ENCODE measurements around the gene DHX40.
"Not testable (repeated sequence)": the region's sequence is repeated elsewhere in the genome, so short reads cannot be mapped to it uniquely, and the experiment has no call there.

The DHX40 gene

GRCh38 chr17:59572301-59572924 lies 7.0 kb downstream of the DHX40 start:
- Histone ChIP-seq H3K27ac (no peak overlapping the region), H3K36me3 (replicated peaks) (no peaks in the 10 kb centered on the region), H3K4me3 (ENCODE audit: low read depth, low read length) (no peak overlapping the region), H3K27me3 (replicated peaks) (no peaks in the 10 kb centered on the region)
- in situ Hi-C loops (cut with HindIII; ENCODE audit: low pct_ligation_motif_present, low sequenced_read_pairs) = no loop called here
- peak; percentile 3 for DNase-seq
- no peak for TF ChIP-seq CTCF (IDR thresholded peaks at IDR 0.05; ENCODE audit: low read depth, low read length, missing control alignments)

- H3K27ac ChIP-seq; in situ Hi-C loops (cut with HindIII; ENCODE audit: low pct_ligation_motif_present, low sequenced_read_pairs); H3K27me3 ChIP-seq (replicated peaks); DNase-seq; H3K36me3 ChIP-seq (replicated peaks); H3K4me3 ChIP-seq (ENCODE audit: low read depth, low read length): not testable (repeated sequence)
Observed at GRCh38 chr17:59584168-59584567, 18.8 kb downstream of the DHX40 start.

GRCh38 chr17:59600169-59600568 lies 34.8 kb downstream of the DHX40 start:
- in situ Hi-C loops (cut with HindIII; ENCODE audit: low pct_ligation_motif_present, low sequenced_read_pairs) = no loop called here
- no peak for TF ChIP-seq CTCF (IDR thresholded peaks at IDR 0.05; ENCODE audit: low read depth, low read length, missing control alignments)
- no peak overlapping the region for H3K4me3 ChIP-seq (ENCODE audit: low read depth, low read length)
- no peak for DNase-seq
- no peak overlapping the region for H3K27ac ChIP-seq
- H3K36me3 ChIP-seq (replicated peaks) = peaks cover 2% of the 10 kb centered on the region
- H3K27me3 ChIP-seq (replicated peaks) = no peaks in the 10 kb centered on the region

- no peaks in the 10 kb centered on the region for H3K27me3 ChIP-seq (replicated peaks)
- no peak for TF ChIP-seq CTCF (IDR thresholded peaks at IDR 0.05; ENCODE audit: low read depth, low read length, missing control alignments)
- in situ Hi-C loops (cut with HindIII; ENCODE audit: low pct_ligation_motif_present, low sequenced_read_pairs) = no loop called here
- H3K27ac ChIP-seq = no peak overlapping the region
- H3K36me3 ChIP-seq (replicated peaks) = peaks cover 2% of the 10 kb centered on the region
- no peak overlapping the region for H3K4me3 ChIP-seq (ENCODE audit: low read depth, low read length)
- DNase-seq = no peak
Observed at GRCh38 chr17:59601130-59601529, 35.7 kb downstream of the DHX40 start.

- Histone ChIP-seq H3K36me3 (replicated peaks) (peaks cover 6% of the 10 kb centered on the region), H3K4me3 (ENCODE audit: low read depth, low read length) (no peak overlapping the region), H3K27me3 (replicated peaks) (no peaks in the 10 kb centered on the region), H3K27ac (no peak overlapping the region)
- in situ Hi-C loops (cut with HindIII; ENCODE audit: low pct_ligation_motif_present, low sequenced_read_pairs) = no loop called here
- no peak for TF ChIP-seq CTCF (IDR thresholded peaks at IDR 0.05; ENCODE audit: low read depth, low read length, missing control alignments)
- no peak for DNase-seq
Observed at GRCh38 chr17:59607061-59607460, 41.7 kb downstream of the DHX40 start.

- DNase-seq = no peak
- Histone ChIP-seq H3K27me3 (replicated peaks) (no peaks in the 10 kb centered on the region), H3K4me3 (ENCODE audit: low read depth, low read length) (no peak overlapping the region), H3K27ac (no peak overlapping the region), H3K36me3 (replicated peaks) (peaks cover 6% of the 10 kb centered on the region)
- in situ Hi-C loops (cut with HindIII; ENCODE audit: low pct_ligation_motif_present, low sequenced_read_pairs) = no loop called here
- TF ChIP-seq CTCF (IDR thresholded peaks at IDR 0.05; ENCODE audit: low read depth, low read length, missing control alignments) = peak; percentile 40
Observed at GRCh38 chr17:59607817-59608403, 42.5 kb downstream of the DHX40 start.
